Mucosa of stomach (tissue), 1 donor: Measurements from ENCODE around the gene SYCP2.

Experiments
- H3K27me3 ChIP-seq: one replicate; pipeline ENCODE4 v1.7.0; 2013; ENCODE audit warnings: mild to moderate bottlenecking, low read length; ENCODE audit not compliant: control insufficient read depth, insufficient read depth
- H3K36me3 ChIP-seq: one replicate; pipeline ENCODE4 v1.7.0; 2013; ENCODE audit warnings: low read length; ENCODE audit not compliant: control insufficient read depth, insufficient read depth
- H3K4me1 ChIP-seq: one replicate; pipeline ENCODE4 v1.7.0; 2013; ENCODE audit warnings: mild to moderate bottlenecking, low read length; ENCODE audit not compliant: control insufficient read depth, insufficient read depth
- H3K4me3 ChIP-seq: one replicate; pipeline ENCODE4 v1.7.0; 2013; ENCODE audit warnings: low read length
- H3K9ac ChIP-seq: one replicate; pipeline ENCODE4 v1.7.0; 2013; ENCODE audit warnings: mild to moderate bottlenecking, low read length, moderate library complexity
- H3K9me3 ChIP-seq: one replicate; pipeline ENCODE4 v1.7.0; 2013; ENCODE audit warnings: mild to moderate bottlenecking, low read length, moderate library complexity; ENCODE audit not compliant: control insufficient read depth
- donor health status: Pancreatic carcinoma.

Gene SYCP2

DNA sequence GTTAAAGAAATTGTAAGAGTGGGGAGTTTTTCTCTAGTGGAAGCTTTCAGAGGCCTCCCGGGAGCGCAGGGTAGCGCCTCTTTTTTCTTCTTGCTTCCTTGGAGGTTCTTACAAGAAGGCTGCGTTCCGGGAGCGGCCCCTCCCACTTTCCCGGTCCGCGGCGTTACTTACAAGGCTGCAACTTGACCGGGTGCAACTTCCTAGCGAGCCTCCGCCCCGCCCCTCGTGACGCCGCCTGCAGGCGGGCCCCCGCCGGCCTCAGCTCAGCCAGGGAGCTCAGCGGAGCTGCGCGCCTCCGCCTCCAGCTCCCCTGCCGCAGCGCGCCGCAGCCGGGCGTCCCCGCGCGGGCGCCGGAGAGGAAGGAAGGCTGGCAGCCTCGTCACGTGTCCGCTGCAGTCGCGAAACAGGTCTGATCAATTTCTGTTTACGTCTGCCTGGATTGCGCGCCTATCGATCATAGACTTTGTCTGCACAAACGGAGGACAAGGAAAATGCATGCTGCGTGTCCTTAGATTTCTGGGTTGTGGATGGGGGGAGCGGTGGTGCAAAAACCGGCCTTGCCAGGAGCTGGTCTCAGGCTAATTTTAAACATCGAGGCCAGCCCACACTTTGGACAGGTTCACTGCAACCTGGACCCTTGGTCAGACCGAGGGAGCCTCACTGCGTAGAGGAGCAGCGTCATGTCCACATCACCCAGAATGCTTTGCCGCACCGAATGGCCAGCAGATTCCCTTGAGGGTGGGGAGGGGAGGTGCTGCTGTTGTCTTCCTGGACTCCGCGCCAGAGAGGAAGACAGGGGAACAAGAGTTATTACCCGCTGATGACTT is 6.9 kb upstream of the SYCP2 start, which contains the start of the genes FAM217B and PPP1R3D:
Gene FAM217B (plus strand): TSS at position 261 of the 827 bp plus-strand sequence. CDS start 3,555 bp downstream, outside the sequence.
Gene PPP1R3D (minus strand): TSS at position 177 of the 827 bp plus-strand sequence. CDS start 374 bp downstream, outside the sequence.
- Histone ChIP-seq H3K36me3 (no peaks in the 10 kb centered on the region), H3K9me3 (no peaks in the 10 kb centered on the region), H3K4me3 (peak within 1 kb of the TSS; percentile 62), H3K27me3 (no peaks in the 10 kb centered on the region), H3K9ac (peak within 1 kb of the TSS; percentile 91), H3K4me1 (peaks cover 14% of the 10 kb centered on the region)

DNA sequence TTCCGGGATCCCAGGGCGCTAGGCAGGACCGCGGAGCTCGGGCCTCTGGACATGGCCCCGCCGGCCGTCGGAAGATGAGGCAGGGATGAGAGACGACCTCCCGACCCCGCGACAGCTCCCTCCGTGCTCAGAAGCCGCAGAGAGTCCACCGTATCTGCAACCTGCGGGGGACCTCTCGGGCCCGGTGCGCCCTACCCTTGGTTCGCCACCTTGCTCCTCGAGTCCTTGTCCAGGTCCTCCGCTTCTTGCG is 6.4 kb upstream of the SYCP2 start:
- H3K4me1 ChIP-seq, result peaks cover 14% of the 10 kb centered on the region
- H3K9me3 ChIP-seq, result no peaks in the 10 kb centered on the region
- H3K36me3 ChIP-seq, result no peaks in the 10 kb centered on the region
- peak overlapping the region; percentile 62 for H3K4me3 ChIP-seq
- no peaks in the 10 kb centered on the region for H3K27me3 ChIP-seq
- H3K9ac ChIP-seq, result peak overlapping the region; percentile 91

DNA sequence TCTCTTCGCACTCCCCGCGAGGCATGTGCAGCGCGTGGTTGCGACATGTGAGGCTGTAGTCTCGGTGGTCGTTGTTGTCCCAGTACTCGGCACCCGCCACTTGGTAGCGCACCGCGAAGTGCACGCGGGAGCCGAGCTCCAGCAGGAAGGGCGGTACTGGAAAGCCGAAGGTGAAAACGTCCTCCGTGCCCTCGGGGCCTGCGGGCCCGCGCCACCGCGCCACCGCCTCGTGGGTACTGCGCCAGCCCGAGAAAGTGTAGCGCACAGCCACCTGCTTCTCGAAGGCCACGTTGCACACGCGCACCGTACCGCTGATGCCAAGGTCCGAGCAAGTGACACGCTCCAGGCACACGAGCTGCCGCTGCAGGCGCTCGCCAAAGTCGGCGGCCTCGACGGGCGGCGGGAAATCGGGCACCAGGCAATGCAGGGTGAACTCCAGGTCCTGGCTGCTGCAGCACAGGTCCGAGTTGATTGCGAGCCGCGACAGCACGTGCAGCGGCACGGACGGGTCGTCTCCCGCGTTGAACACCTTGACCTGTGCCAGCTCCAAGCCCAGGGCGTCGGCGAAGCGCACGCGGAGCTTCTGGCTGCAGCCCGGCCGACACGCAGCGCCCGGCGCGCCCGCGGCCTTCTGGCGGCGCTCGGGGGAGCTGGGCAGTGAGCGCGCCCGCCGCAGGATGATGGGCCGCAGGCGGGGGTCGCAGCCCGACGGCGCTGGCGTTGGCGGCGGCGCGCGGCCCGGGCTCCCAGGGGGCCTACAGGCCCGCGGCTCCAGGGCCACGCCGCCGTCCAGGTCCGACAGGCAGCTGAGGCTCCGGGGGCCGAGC is 5.8 kb upstream of the SYCP2 start:
- Histone ChIP-seq H3K4me3 (peak overlapping the region; percentile 62), H3K4me1 (peaks cover 14% of the 10 kb centered on the region), H3K36me3 (no peaks in the 10 kb centered on the region), H3K9me3 (no peaks in the 10 kb centered on the region), H3K27me3 (no peaks in the 10 kb centered on the region), H3K9ac (peak overlapping the region; percentile 91)

- no peaks in the 10 kb centered on the region for H3K36me3 ChIP-seq
- no peak overlapping the region for H3K9ac ChIP-seq
- H3K27me3 ChIP-seq, result no peaks in the 10 kb centered on the region
- peaks cover 14% of the 10 kb centered on the region for H3K4me1 ChIP-seq
- H3K9me3 ChIP-seq, result no peaks in the 10 kb centered on the region
- no peak overlapping the region for H3K4me3 ChIP-seq
Observed at GRCh38 chr20:59938696-59939051, 5.2 kb upstream of the SYCP2 start.

GRCh38 chr20:59938221-59938620 is 4.8 kb upstream of the SYCP2 start:
- Histone ChIP-seq H3K36me3 (no peaks in the 10 kb centered on the region), H3K27me3 (no peaks in the 10 kb centered on the region), H3K4me1 (peaks cover 16% of the 10 kb centered on the region), H3K9me3 (no peaks in the 10 kb centered on the region), H3K9ac (no peak overlapping the region), H3K4me3 (no peak overlapping the region)

GRCh38 chr20:59937150-59937549 is 3.7 kb upstream of the SYCP2 start:
- Histone ChIP-seq H3K4me3 (no peak overlapping the region), H3K9ac (no peak overlapping the region), H3K4me1 (peaks cover 17% of the 10 kb centered on the region), H3K36me3 (no peaks in the 10 kb centered on the region), H3K27me3 (no peaks in the 10 kb centered on the region), H3K9me3 (no peaks in the 10 kb centered on the region)

DNA sequence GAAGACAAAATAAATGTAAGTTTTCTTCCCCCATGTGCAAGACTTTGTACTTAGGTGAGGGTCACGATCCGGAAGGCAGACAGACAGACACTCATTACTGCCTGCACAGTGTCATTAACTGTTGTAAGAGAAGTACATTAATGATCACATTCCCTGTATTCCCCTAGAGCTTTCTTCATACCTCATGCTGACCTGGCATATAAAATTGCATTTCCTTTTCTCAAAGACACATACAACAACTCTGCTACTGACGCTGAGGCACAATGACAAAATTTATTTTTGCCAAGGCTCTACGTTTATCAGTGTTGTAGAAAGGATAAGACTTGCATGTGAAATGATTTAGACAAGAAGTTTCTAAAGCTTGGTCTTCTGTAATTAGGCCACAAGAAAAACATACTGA is 3.0 kb upstream of the SYCP2 start:
- no peak overlapping the region for H3K9ac ChIP-seq
- no peaks in the 10 kb centered on the region for H3K9me3 ChIP-seq
- H3K4me1 ChIP-seq, result peaks cover 19% of the 10 kb centered on the region
- no peaks in the 10 kb centered on the region for H3K27me3 ChIP-seq
- H3K36me3 ChIP-seq, result no peaks in the 10 kb centered on the region
- H3K4me3 ChIP-seq, result no peak overlapping the region

DNA sequence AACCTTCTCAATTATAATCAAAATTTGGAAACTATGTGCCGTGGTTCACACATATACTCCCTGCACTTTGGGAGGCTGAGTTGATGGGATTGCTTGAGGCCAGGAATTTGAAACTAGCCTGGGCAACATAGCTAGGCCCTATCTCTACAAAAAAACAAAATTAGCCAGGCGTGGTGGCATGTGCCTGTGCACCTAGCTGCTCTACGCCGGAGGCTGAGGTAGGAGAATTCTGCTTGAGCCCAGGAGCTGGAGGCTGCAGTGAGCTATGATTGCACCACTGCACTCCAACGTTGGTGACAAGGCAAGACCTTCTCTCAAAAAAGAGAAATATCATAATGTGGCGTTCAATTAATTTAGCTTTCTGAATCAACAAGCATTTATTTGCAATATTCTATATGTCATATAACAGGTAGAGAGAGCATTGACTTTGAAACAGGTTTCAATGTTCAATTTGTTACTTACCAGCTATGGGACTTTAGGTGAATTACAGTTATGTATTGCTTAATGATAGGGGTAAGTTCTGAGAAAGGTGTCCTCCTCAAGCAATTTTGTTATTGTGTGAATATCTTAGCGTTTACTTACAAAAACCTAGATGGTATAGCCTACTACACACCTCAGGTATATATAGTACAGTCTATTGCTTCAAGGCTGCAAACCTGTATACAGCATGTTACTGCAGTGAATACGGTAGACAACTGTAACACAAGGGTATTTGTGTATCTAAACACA is 2.2 kb upstream of the SYCP2 start:
- H3K4me3 ChIP-seq, result no peak overlapping the region
- no peak overlapping the region for H3K9ac ChIP-seq
- no peaks in the 10 kb centered on the region for H3K36me3 ChIP-seq
- H3K27me3 ChIP-seq, result no peaks in the 10 kb centered on the region
- no peaks in the 10 kb centered on the region for H3K9me3 ChIP-seq
- peaks cover 24% of the 10 kb centered on the region for H3K4me1 ChIP-seq

- Histone ChIP-seq H3K4me3 (peak overlapping the region; percentile 62), H3K9ac (peak overlapping the region; percentile 65), H3K27me3 (no peaks in the 10 kb centered on the region), H3K9me3 (no peaks in the 10 kb centered on the region), H3K4me1 (peaks cover 19% of the 10 kb centered on the region), H3K36me3 (no peaks in the 10 kb centered on the region)
Observed at GRCh38 chr20:59933849-59934585, 580 bp upstream of the SYCP2 start.

GRCh38 chr20:59932616-59933295 is 681 bp downstream of the SYCP2 start:
- Histone ChIP-seq H3K36me3 (no peaks in the 10 kb centered on the region), H3K4me1 (peaks cover 10% of the 10 kb centered on the region), H3K27me3 (no peaks in the 10 kb centered on the region), H3K4me3 (no peak overlapping the region), H3K9ac (no peak overlapping the region), H3K9me3 (no peaks in the 10 kb centered on the region)
